ENCODE measurements around the gene GPR15LG. TPM values are rescaled to one million over a fixed set of nuclear protein-coding genes. Genes with fewer than 3 reads are reported as not detected.

The GPR15LG gene
- total and polyA plus RNA-seq, 9 donors = 0.31 to 3.6 TPM; not detected in 7

DNA sequence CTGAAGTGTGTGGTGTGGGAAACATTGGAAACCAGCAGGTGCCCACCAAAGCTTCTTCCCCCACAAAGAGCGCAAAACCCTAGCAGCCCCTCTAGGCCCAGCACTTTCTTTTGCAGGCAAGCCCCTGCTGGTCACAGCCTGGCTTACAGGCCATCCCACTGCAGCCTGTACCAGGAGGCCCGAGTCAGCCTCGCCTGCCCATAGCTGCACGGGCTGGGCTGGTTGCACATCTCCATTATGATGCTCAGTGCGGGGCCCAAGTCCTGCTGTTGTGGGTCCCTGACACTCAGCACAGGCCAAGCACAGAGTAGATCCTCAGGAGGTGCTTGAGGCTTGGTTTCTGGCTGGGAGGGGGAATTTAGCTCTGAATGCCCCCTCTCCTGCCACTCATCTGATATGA is 28.7 kb downstream of the GPR15LG start:
- Histone ChIP-seq H3K36me3 (no peaks in the 10 kb centered on the region), H3K9me3 (no peaks in the 10 kb centered on the region), H3K27me3 (no peaks in the 10 kb centered on the region), H3K4me3 (no peak overlapping the region), H3K27ac (no peak overlapping the region), H3K4me1 (ENCODE audit: insufficient read depth) (no peaks in the 10 kb centered on the region)
- intact Hi-C loops (cut with DNase I) = no loop called here
- TF ChIP-seq POLR2A (IDR thresholded peaks at IDR 0.05) = no peak
- TF ChIP-seq, protein P1, sequence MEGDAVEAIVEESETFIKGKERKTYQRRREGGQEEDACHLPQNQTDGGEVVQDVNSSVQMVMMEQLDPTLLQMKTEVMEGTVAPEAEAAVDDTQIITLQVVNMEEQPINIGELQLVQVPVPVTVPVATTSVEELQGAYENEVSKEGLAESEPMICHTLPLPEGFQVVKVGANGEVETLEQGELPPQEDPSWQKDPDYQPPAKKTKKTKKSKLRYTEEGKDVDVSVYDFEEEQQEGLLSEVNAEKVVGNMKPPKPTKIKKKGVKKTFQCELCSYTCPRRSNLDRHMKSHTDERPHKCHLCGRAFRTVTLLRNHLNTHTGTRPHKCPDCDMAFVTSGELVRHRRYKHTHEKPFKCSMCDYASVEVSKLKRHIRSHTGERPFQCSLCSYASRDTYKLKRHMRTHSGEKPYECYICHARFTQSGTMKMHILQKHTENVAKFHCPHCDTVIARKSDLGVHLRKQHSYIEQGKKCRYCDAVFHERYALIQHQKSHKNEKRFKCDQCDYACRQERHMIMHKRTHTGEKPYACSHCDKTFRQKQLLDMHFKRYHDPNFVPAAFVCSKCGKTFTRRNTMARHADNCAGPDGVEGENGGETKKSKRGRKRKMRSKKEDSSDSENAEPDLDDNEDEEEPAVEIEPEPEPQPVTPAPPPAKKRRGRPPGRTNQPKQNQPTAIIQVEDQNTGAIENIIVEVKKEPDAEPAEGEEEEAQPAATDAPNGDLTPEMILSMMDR (IDR thresholded peaks at IDR 0.05) = no peak
- TF ChIP-seq EP300 (IDR thresholded peaks at IDR 0.05) = no peak
- WGBS, 3 donors = 75 to 87% (median 84%) methylated on average over 5 of the region's 5 CpGs
- no peak for DNase-seq

DNA sequence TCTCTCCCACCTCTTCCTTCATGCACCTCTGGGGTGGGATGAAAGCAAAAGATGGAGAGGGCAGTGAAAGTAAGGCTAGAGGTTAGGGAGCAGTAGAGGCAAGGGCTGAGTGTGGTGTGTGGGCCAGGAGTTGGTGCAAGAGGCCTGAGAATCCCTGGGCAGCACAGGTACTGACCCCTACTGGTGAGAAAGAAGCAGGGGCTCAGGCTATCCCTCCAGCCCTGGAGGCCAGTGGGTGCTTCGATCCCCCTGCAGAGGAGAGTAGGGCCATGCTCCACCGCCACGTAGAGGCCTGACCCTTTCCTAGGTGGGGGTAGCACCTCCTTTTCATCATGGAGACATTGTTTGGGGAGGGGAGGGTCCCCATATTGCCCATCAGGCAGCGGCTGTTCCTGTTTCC is 30.5 kb downstream of the GPR15LG start:
- WGBS, 3 donors = 85 to 91% (median 87%) methylated on average over 4 of the region's 4 CpGs

DNA sequence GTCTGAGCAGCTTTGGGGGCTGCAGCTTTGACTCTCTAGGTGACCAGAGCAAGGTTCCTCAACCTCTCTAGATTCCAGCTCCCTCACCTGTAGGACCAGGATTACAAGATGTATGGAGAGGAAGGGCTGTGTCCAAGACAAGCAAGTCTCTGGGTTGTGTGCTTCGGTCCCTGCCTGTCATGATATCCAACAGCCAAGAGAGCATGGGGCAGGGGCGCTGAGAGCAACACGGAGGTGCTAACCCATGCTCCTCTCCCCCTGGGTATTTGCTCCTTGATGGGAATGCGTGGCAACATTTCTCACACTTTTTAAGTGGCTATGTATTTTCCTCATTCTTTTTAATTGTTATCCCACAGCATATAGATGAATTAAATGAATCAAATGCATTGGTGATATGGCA is 31.0 kb downstream of the GPR15LG start:
- no peaks in the 10 kb centered on the region for H3K9me3 ChIP-seq
- no peaks in the 10 kb centered on the region for H3K4me1 ChIP-seq (ENCODE audit: insufficient read depth)
- H3K27ac ChIP-seq = no peak overlapping the region
- TF ChIP-seq, protein P1 (IDR thresholded peaks at IDR 0.05) = no peak
- TF ChIP-seq POLR2A (IDR thresholded peaks at IDR 0.05) (no peak), EP300 (IDR thresholded peaks at IDR 0.05) (no peak)
- intact Hi-C loops (cut with DNase I) = no loop called here
- H3K36me3 ChIP-seq = no peaks in the 10 kb centered on the region
- no peak overlapping the region for H3K4me3 ChIP-seq
- WGBS, 3 donors = 88 to 95% (median 94%) methylated on average over 4 of the region's 4 CpGs
- no peak for DNase-seq
- no peaks in the 10 kb centered on the region for H3K27me3 ChIP-seq

More for the DNA sequence above, 30.5 kb downstream of the GPR15LG start:
- TF ChIP-seq POLR2A (IDR thresholded peaks at IDR 0.05) (no peak), EP300 (IDR thresholded peaks at IDR 0.05) (no peak)
- TF ChIP-seq, protein P1 (IDR thresholded peaks at IDR 0.05) = no peak
- DNase-seq = no peak
- Histone ChIP-seq H3K27me3 (no peaks in the 10 kb centered on the region), H3K4me3 (no peak overlapping the region), H3K36me3 (no peaks in the 10 kb centered on the region), H3K4me1 (ENCODE audit: insufficient read depth) (no peaks in the 10 kb centered on the region), H3K27ac (no peak overlapping the region), H3K9me3 (no peaks in the 10 kb centered on the region)
- intact Hi-C loops (cut with DNase I) = no loop called here

DNA sequence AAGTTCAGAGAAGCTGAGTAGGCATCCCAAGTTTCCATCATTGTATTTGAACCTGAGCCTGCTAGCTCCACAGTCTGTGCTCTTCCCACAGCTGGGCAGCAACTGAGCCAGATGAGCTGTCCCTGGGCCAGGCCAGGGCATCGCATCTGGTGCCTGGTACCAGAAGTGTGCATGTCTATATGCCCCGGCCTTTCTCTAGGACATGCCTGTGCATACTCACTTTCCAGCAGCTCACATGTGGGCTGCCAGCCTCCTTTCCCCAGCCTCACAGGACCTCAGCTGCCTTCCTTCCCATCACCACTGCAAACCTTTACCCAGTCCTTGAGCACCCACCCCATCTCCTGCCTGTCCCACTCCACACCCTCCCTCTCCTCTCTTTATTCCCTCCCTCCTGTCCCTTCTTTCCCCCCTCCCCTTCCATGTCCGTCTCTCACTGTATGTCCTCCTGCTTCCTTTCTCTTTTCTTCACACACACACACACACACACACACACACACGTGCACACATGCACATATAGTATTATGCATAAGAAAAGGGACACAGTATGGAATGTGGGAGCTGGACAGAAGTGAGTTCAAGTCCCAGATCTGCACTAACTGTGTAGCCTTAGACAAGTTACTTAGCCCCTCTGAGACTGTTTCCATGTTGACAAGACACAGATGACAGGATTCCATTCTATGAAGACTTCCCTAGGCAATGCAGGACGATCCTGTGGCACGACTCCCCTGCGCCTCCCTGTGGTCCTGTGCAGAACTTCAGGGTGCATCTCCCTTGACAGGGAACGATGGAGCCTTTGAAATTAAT is 31.6 kb downstream of the GPR15LG start:
- intact Hi-C loops (cut with DNase I) = no loop called here
- DNase-seq = no peak
- no peak overlapping the region for H3K4me3 ChIP-seq
- 33 to 36% (median 34%) methylated on average over 8 of the region's 8 CpGs for WGBS, 3 donors
- H3K27me3 ChIP-seq = no peaks in the 10 kb centered on the region
- TF ChIP-seq, protein P1 (IDR thresholded peaks at IDR 0.05) = no peak
- TF ChIP-seq EP300 (IDR thresholded peaks at IDR 0.05) (no peak), POLR2A (IDR thresholded peaks at IDR 0.05) (no peak)
- no peak overlapping the region for H3K27ac ChIP-seq
- no peaks in the 10 kb centered on the region for H3K36me3 ChIP-seq
- H3K4me1 ChIP-seq (ENCODE audit: insufficient read depth) = no peaks in the 10 kb centered on the region
- H3K9me3 ChIP-seq = no peaks in the 10 kb centered on the region
